Suprapubic skin (tissue), 4 donors: ENCODE results near the gene XPOT. TPM values are rescaled to one million over a fixed set of nuclear protein-coding genes. Genes with fewer than 3 reads are reported as not detected.

Experiments
- DNase-seq, 2 donors: peaks; one replicate each; pipeline ENCODE4 v3.0.0-alpha.2; 2019; ENCODE audit warnings: low spot score in 2 of 2
- H3K27ac ChIP-seq: fragments of 200-600 bp; sonication (generic); one replicate; pipeline ENCODE4 v1.5.1; 2019
- H3K27me3 ChIP-seq: fragments of 200-600 bp; sonication (generic); one replicate; pipeline ENCODE4 v1.5.1; 2019
- H3K36me3 ChIP-seq: fragments of 200-600 bp; sonication (generic); one replicate; pipeline ENCODE4 v1.5.1; 2019
- H3K4me1 ChIP-seq: fragments of 200-600 bp; sonication (generic); one replicate; pipeline ENCODE4 v1.5.1; 2019
- H3K4me3 ChIP-seq: fragments of 200-600 bp; sonication (generic); one replicate; pipeline ENCODE4 v1.5.1; 2019; ENCODE audit warnings: mild to moderate bottlenecking
- H3K9me3 ChIP-seq: fragments of 200-600 bp; sonication (generic); one replicate; pipeline ENCODE4 v1.5.1; 2019
- EP300 ChIP-seq: sonication (generic); formaldehyde crosslinking; IDR thresholded peaks from one replicate; pipeline ENCODE4 v1.6.1; 2017; ENCODE audit warnings: antibody characterized with exemption
- POLR2A ChIP-seq, 2 donors: fragments of 450-650 bp; IDR thresholded peaks; one replicate each; pipeline ENCODE4 v1.6.1; 2017; ENCODE audit warnings: antibody characterized with exemption in 2 of 2, mild to moderate bottlenecking in 2 of 2, moderate library complexity in 2 of 2
- POLR2AphosphoS5 ChIP-seq, 3 donors: sonication (generic); formaldehyde crosslinking; IDR thresholded peaks; one replicate each; pipeline ENCODE4 v1.6.1; 2017; ENCODE audit warnings: antibody characterized with exemption in 3 of 3
- WGBS: methylation state at CpG from one replicate; pipeline ENCODE4 v1.1.5; 2018; 5-methylcytosine and 5-hydroxymethylcytosine counted together
- total RNA-seq, 4 donors: library from RNA; depleted of rRNA; stranded (reverse); fragments of >200 nt; gene quantifications; one replicate each; pipeline ENCODE4 v1.1.0, GENCODE V29; 2016
- TF ChIP-seq, protein P1 (sequence below), 2 donors: fragments of 200-600 bp in 1 of 2; fragments of 450-650 bp in 1 of 2; sonication (generic) in 1 of 2; IDR thresholded peaks; one replicate each; pipeline ENCODE4 v1.5.1; 2016 to 2019; ENCODE audit warnings: antibody characterized with exemption in 2 of 2, mild to moderate bottlenecking in 1 of 2, moderate library complexity in 1 of 2

The XPOT gene
- total RNA-seq, 4 donors from 2014 or later = 33.0 to 68.9 (median 41.2) TPM

DNA sequence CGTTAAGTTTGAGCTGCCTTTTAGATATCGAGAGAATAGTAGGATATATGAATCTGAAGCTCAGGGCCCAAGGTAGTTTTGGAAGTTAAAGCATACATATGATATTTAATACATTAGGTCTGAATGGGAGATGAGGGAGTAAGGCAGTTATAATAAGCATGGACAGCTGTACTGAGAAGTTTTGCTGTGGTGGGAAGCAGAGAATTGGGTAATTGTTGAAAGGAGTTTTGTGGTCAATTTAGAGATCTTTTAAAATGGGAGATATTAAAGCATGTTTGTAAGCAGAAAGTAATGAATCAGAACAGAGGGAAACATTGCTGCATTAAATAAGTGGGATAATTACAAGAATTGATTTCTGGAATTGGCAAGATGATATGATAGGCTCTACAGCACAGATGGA, 69.0 kb downstream of the XPOT start:
- no peak for TF ChIP-seq EP300
- no peak for TF ChIP-seq POLR2A (IDR thresholded peaks at IDR 0.05)
- TF ChIP-seq, protein P1, sequence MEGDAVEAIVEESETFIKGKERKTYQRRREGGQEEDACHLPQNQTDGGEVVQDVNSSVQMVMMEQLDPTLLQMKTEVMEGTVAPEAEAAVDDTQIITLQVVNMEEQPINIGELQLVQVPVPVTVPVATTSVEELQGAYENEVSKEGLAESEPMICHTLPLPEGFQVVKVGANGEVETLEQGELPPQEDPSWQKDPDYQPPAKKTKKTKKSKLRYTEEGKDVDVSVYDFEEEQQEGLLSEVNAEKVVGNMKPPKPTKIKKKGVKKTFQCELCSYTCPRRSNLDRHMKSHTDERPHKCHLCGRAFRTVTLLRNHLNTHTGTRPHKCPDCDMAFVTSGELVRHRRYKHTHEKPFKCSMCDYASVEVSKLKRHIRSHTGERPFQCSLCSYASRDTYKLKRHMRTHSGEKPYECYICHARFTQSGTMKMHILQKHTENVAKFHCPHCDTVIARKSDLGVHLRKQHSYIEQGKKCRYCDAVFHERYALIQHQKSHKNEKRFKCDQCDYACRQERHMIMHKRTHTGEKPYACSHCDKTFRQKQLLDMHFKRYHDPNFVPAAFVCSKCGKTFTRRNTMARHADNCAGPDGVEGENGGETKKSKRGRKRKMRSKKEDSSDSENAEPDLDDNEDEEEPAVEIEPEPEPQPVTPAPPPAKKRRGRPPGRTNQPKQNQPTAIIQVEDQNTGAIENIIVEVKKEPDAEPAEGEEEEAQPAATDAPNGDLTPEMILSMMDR (IDR thresholded peaks at IDR 0.05) = no peak
- TF ChIP-seq POLR2AphosphoS5 (IDR thresholded peaks at IDR 0.05) = no peak
- H3K4me3 ChIP-seq = no peak overlapping the region
- no peak for DNase-seq
- no peaks in the 10 kb centered on the region for H3K4me1 ChIP-seq
- H3K27me3 ChIP-seq = no peaks in the 10 kb centered on the region
- 94% methylated on average over 2 of the region's 2 CpGs for WGBS
- peaks cover 61% of the 10 kb centered on the region for H3K36me3 ChIP-seq
- H3K27ac ChIP-seq = no peak overlapping the region
- H3K9me3 ChIP-seq = no peaks in the 10 kb centered on the region

DNA sequence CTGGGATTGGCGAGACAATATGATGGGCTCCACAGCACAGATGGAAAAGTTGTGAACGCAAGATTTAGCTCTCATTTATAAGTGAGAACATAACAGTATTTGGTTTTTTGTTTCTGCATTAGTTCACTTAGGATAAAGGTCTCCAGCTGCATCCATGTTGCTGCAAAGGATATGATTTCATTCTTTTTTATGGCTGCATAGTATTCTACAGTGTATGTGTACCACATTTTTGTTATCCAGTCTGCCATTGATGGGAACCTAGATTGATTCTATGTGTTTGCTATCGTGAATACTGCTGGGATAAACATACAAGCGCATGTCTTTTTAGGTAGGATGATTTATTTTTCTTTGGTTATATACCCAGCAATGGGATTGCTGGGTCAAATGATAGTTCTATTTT, 71.3 kb downstream of the XPOT start:
- H3K36me3 ChIP-seq = peaks cover 53% of the 10 kb centered on the region
- H3K4me1 ChIP-seq = no peaks in the 10 kb centered on the region
- H3K27me3 ChIP-seq = no peaks in the 10 kb centered on the region
- no peak overlapping the region for H3K27ac ChIP-seq
- WGBS = 97% methylated on average over 4 of the region's 4 CpGs
- H3K9me3 ChIP-seq = no peaks in the 10 kb centered on the region
- H3K4me3 ChIP-seq = no peak overlapping the region
- no peak for DNase-seq
- TF ChIP-seq POLR2A (IDR thresholded peaks at IDR 0.05) (no peak), POLR2AphosphoS5 (IDR thresholded peaks at IDR 0.05) (no peak), EP300 (no peak)
- TF ChIP-seq, protein P1 (IDR thresholded peaks at IDR 0.05) = no peak

DNA sequence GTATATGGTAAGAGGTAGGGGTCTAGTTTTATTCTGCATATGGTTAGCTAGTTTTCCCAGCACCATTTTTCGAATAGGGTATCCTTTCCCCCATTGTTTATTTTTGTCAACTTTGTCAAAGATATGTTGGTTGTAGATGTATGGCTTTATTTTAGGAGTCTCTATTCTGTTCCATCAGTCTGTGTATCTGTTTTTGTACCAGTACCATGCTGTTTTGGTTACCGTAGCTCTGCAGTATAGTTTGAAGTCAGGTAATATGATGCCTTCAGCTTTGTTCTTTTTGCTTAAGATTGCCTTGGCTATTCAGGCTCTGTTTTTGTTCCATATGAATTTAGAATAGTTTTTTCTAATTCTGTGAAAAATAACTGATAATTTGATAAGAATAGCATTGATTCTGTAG, 72.7 kb downstream of the XPOT start:
- H3K27ac ChIP-seq = no peak overlapping the region
- no peaks in the 10 kb centered on the region for H3K9me3 ChIP-seq
- H3K4me3 ChIP-seq = no peak overlapping the region
- H3K27me3 ChIP-seq = no peaks in the 10 kb centered on the region
- peaks cover 42% of the 10 kb centered on the region for H3K36me3 ChIP-seq
- H3K4me1 ChIP-seq = no peaks in the 10 kb centered on the region
- DNase-seq = no peak
- WGBS = 96% methylated on average over 2 of the region's 2 CpGs
- no peak for TF ChIP-seq EP300
- TF ChIP-seq, protein P1 (IDR thresholded peaks at IDR 0.05) = no peak
- TF ChIP-seq POLR2AphosphoS5 (IDR thresholded peaks at IDR 0.05) = no peak

GRCh38 chr12:64478661-64479060, 74.5 kb downstream of the XPOT start:
- no peak for DNase-seq
- TF ChIP-seq POLR2AphosphoS5 (IDR thresholded peaks at IDR 0.05) = no peak
- no peak for TF ChIP-seq EP300
- TF ChIP-seq, protein P1 (IDR thresholded peaks at IDR 0.05) = no peak
- no peak for TF ChIP-seq POLR2A (IDR thresholded peaks at IDR 0.05)
- H3K27ac ChIP-seq = no peak overlapping the region
- peaks cover 50% of the 10 kb centered on the region for H3K36me3 ChIP-seq
- H3K9me3 ChIP-seq = no peaks in the 10 kb centered on the region
- H3K4me3 ChIP-seq = no peak overlapping the region
- H3K27me3 ChIP-seq = no peaks in the 10 kb centered on the region
- no peaks in the 10 kb centered on the region for H3K4me1 ChIP-seq

GRCh38 chr12:64480148-64480547, 76.0 kb downstream of the XPOT start:
- Histone ChIP-seq H3K27ac (no peak overlapping the region), H3K27me3 (no peaks in the 10 kb centered on the region), H3K4me3 (no peak overlapping the region), H3K9me3 (no peaks in the 10 kb centered on the region), H3K4me1 (no peaks in the 10 kb centered on the region), H3K36me3 (peaks cover 48% of the 10 kb centered on the region)
- DNase-seq = no peak
- WGBS = 84% methylated on average over 1 of the region's 1 CpG
- TF ChIP-seq EP300 (no peak), POLR2A (IDR thresholded peaks at IDR 0.05) (no peak), POLR2AphosphoS5 (IDR thresholded peaks at IDR 0.05) (no peak)
- TF ChIP-seq, protein P1 (IDR thresholded peaks at IDR 0.05) = no peak
